ENCODE data around the gene IFNA13. TPM values are rescaled to one million over a fixed set of nuclear protein-coding genes. Genes with fewer than 3 reads are reported as not detected.

IFNA13 gene
- total and polyA plus RNA-seq, 2 donors from 2014 or later: not detected

DNA sequence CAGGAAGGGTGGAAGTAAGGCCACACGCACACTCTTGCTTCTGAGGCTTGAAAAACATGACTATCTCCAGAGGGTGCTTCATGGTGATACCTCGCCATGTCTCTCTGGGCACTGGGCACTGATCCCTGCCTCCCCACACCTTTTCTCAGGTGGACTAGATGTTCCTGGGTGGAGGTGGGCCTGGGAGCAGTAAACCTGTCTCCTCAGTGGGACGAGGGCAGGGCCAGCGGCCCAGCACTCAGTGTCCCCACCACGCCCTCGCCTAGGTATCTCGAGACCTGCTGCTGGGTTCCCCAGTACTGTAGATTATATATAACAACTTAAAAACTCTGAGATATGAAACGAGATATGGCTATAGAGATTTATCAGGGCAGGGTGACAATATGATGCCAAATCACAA, 5.6 kb downstream of the IFNA13 start:
- Histone ChIP-seq H3K9ac (ENCODE audit: low read length in 3 of 3) (no peak overlapping the region), H3K4me1 (ENCODE audit: control insufficient read depth in 2 of 3, insufficient read depth in 2 of 3, low read depth in 1 of 3, low read length in 3 of 3) (no peaks in the 10 kb centered on the region), H3K36me3 (ENCODE audit: control insufficient read depth in 2 of 3, insufficient read depth in 3 of 3, low read length in 3 of 3) (no peaks in the 10 kb centered on the region), H3K9me3 (ENCODE audit: control insufficient read depth in 2 of 3, insufficient read depth in 1 of 3, low read length in 3 of 3) (no peaks in the 10 kb centered on the region), H3K4me3 (ENCODE audit: low read length in 3 of 3) (no peak overlapping the region), H3K27me3 (ENCODE audit: control insufficient read depth, insufficient read depth, low read length) (no peaks in the 10 kb centered on the region), H3K27ac (ENCODE audit: low read depth in 2 of 2, low read length in 2 of 2) (no peak overlapping the region)
- TF ChIP-seq, protein P1, sequence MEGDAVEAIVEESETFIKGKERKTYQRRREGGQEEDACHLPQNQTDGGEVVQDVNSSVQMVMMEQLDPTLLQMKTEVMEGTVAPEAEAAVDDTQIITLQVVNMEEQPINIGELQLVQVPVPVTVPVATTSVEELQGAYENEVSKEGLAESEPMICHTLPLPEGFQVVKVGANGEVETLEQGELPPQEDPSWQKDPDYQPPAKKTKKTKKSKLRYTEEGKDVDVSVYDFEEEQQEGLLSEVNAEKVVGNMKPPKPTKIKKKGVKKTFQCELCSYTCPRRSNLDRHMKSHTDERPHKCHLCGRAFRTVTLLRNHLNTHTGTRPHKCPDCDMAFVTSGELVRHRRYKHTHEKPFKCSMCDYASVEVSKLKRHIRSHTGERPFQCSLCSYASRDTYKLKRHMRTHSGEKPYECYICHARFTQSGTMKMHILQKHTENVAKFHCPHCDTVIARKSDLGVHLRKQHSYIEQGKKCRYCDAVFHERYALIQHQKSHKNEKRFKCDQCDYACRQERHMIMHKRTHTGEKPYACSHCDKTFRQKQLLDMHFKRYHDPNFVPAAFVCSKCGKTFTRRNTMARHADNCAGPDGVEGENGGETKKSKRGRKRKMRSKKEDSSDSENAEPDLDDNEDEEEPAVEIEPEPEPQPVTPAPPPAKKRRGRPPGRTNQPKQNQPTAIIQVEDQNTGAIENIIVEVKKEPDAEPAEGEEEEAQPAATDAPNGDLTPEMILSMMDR (IDR thresholded peaks at IDR 0.05; ENCODE audit: borderline replicate concordance, extremely low read depth, insufficient read depth): no peak
- FAIRE-seq (no peak), DNase-seq (no peak)
- intact Hi-C loops (cut with DNase I): no loop called here

DNA sequence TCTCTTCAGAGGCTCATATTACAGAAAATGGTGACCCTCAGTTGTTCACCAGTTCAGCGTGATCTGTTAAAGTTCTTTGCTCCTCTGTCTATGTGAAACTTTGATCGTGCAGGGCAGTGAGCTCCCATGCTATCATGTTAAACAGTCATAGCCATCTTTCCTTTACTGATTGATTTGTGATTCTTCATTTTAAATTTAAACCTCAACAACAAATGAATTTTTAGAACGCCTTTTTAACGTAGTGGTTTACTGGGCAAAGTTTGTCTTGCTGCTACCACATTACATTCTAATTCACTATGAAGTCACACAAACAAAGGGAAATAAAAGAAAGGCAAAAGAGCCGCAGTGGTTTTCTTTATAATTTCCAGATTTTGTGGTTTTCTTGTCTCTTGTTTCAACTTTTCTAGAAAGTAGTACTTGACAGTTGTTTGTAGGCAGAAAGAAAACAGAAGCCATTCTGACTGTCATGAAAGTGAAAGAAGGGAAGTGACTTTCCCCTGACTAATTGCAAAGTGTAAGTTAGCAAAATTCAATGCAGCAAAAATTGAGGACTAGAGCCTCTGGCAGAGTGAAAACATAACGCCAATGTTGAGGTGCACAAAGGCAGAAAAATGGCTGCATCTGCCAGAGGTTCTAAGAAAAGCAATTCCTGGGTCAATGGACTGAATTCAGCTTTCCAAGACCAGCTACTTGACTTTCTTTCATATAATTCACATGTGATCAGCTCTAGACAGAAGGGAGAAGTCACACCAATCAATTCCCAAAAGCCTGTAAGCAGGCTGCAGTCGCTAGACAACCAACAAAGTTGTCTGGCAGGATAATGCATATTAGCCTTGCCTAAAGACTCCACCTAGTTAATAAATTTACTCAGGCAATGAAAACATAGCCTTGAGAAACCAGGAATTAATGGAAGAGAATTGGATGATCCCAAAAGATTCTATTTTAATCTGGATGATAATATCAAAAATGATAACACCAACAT, 10.1 kb downstream of the IFNA13 start:
- Histone ChIP-seq H3K4me3 (ENCODE audit: low read length in 3 of 3) (no peak overlapping the region), H3K36me3 (ENCODE audit: control insufficient read depth in 2 of 3, insufficient read depth in 3 of 3, low read length in 3 of 3) (no peaks in the 10 kb centered on the region), H3K4me1 (ENCODE audit: control insufficient read depth in 2 of 3, insufficient read depth in 2 of 3, low read depth in 1 of 3, low read length in 3 of 3) (no peaks in the 10 kb centered on the region), H3K27me3 (ENCODE audit: control insufficient read depth, insufficient read depth, low read length) (no peaks in the 10 kb centered on the region), H3K9me3 (ENCODE audit: control insufficient read depth in 2 of 3, insufficient read depth in 1 of 3, low read length in 3 of 3) (no peaks in the 10 kb centered on the region), H3K27ac (ENCODE audit: low read depth in 2 of 2, low read length in 2 of 2) (no peak overlapping the region), H3K9ac (ENCODE audit: low read length in 3 of 3) (no peak overlapping the region)
- TF ChIP-seq, protein P1 (IDR thresholded peaks at IDR 0.05; ENCODE audit: borderline replicate concordance, extremely low read depth, insufficient read depth): no peak
- no peak for DNase-seq
- no peak for FAIRE-seq
- intact Hi-C loops (cut with DNase I): no loop called here

DNA sequence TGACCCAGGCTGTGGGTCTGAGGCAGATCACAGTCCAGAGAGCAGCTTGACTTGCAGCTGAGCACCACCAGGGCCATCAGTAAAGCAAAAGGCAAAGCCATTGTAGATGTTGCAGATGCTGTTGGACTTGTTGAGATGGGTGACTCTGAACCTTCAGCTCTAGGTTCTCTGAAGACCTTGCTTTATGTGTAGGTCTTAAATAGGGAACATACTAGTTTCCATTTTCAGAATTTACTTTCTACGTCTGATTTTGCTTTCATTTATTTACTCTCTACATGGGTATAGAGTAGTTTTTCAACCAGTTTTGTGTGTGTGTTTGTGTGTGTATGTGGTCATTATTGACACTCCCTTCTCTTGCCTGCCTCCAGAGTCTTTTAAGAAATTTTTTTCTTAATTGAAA, 17.1 kb downstream of the IFNA13 start, which contains the start of gene IFNA6:
Gene IFNA6 (minus strand): TSS at position 101 of the 400 bp plus-strand sequence. CDS start 0 bp downstream, at position 101.
- TF ChIP-seq, protein P1 (IDR thresholded peaks at IDR 0.05; ENCODE audit: borderline replicate concordance, extremely low read depth, insufficient read depth): no peak
- intact Hi-C loops (cut with DNase I): no loop called here
- Histone ChIP-seq H3K27ac (ENCODE audit: low read depth in 2 of 2, low read length in 2 of 2) (no peak within 1 kb of the TSS), H3K36me3 (ENCODE audit: control insufficient read depth in 2 of 3, insufficient read depth in 3 of 3, low read length in 3 of 3) (no peaks in the 10 kb centered on the region), H3K9ac (ENCODE audit: low read length in 3 of 3) (no peak within 1 kb of the TSS), H3K4me1 (ENCODE audit: control insufficient read depth in 2 of 3, insufficient read depth in 2 of 3, low read depth in 1 of 3, low read length in 3 of 3) (no peaks in the 10 kb centered on the region), H3K4me3 (ENCODE audit: low read length in 3 of 3) (no peak within 1 kb of the TSS), H3K9me3 (ENCODE audit: control insufficient read depth in 2 of 3, insufficient read depth in 1 of 3, low read length in 3 of 3) (no peaks in the 10 kb centered on the region), H3K27me3 (ENCODE audit: control insufficient read depth, insufficient read depth, low read length) (no peaks in the 10 kb centered on the region)
- no peak for DNase-seq
- FAIRE-seq: no peak

All from kidney (tissue), 14 donors.